ENCODE measurements around the gene SOX1.

GRCh38 chr13:112117258-112117954 lies 50.5 kb downstream of the SOX1 start:
- TF ChIP-seq POLR2A (IDR thresholded peaks at IDR 0.05) (no peak), CTCF (IDR thresholded peaks at IDR 0.05) (no peak)
